K562 (cell line): Measurements from ENCODE around the gene SLC41A3. TPM values are rescaled to one million over a fixed set of nuclear protein-coding genes. Genes with fewer than 3 reads are reported as not detected.

Source experiments
- ATAC-seq: fragments of 200-7000 bp; cut with Tn5 transposase; 3 replicates; pipeline ENCODE4 v1.9.1; 2020; ENCODE audit warnings: moderate library complexity
- BruUV-seq: library from RNA; stranded (reverse); fragments of 400-500 nt; replicated peaks from 2 replicates; lab custom pipeline; 2021; lab: Mats Ljungman, UMichigan
- CTCF ChIA-PET: fragments of 300-600 bp; formaldehyde crosslinking; extraction: SDS; loops from one replicate; lab custom pipeline; 2021; ENCODE audit warnings: low intra/inter-chr PET ratio; lab: Yijun Ruan, JAX
- POLR2A ChIA-PET: fragments of 300-600, 350-650 bp; sonication (Branson Sonifier 250); formaldehyde crosslinking; extraction: SDS; loops from one replicate; lab custom pipeline; 2021; ENCODE audit warnings: antibody characterized with exemption, inconsistent platforms; lab: Yijun Ruan, JAX
- DNase-seq, 4 experiments: peaks; one replicate each; pipeline versions ENCODE4 v3.0.0 to v3.0.0-alpha.2; 2011 to 2018; ENCODE audit warnings: low spot score in 3 of 4, mixed read lengths in 3 of 4; ENCODE audit errors: extremely low read depth in 1 of 4
- FAIRE-seq: peaks from 2 replicates; lab custom pipeline; 2011; peaks lifted over from hg19 to GRCh38; lab: Jason Lieb, UNC
- H2AFZ ChIP-seq: 2 replicates; pipeline ENCODE4 v1.6.0; 2011; ENCODE audit warnings: low read depth, low read length, control low read depth, inconsistent platforms
- H3K27ac ChIP-seq: fragments of 200-600 bp; 3 replicates; pipeline ENCODE4 v1.8.0; 2011; ENCODE audit warnings: low read depth, mild to moderate bottlenecking, control low read depth, inconsistent platforms, low read length, moderate library complexity, mixed read lengths; ENCODE audit errors: extremely low read depth
- H3K27me3 ChIP-seq, 2 experiments: fragments of 300-600 bp in 1 of 2; 2 replicates in 1 of 2; 3 replicates in 1 of 2; pipeline versions ENCODE4 v1.6.0 to v1.8.0; 2011; ENCODE audit warnings: inconsistent platforms in 2 of 2, low read length in 2 of 2, mild to moderate bottlenecking in 1 of 2, mixed read lengths in 1 of 2, moderate library complexity in 1 of 2; ENCODE audit not compliant: control insufficient read depth in 2 of 2, insufficient read depth in 2 of 2
- H3K36me3 ChIP-seq: fragments of 300-600 bp; 3 replicates; pipeline ENCODE4 v1.8.0; 2011; ENCODE audit warnings: mild to moderate bottlenecking, low read length, inconsistent platforms; ENCODE audit not compliant: control insufficient read depth, insufficient read depth
- H3K4me1 ChIP-seq, 2 experiments: fragments of 200-600 bp in 1 of 2; replicated peaks in 1 of 2; 2 replicates in 1 of 2; 3 replicates in 1 of 2; pipeline versions ENCODE4 v1.5.1 to v1.8.0; 2011; ENCODE audit warnings: inconsistent platforms in 2 of 2, low read length in 2 of 2, mild to moderate bottlenecking in 1 of 2, mixed read lengths in 1 of 2, moderate library complexity in 1 of 2; ENCODE audit not compliant: control insufficient read depth in 2 of 2, insufficient read depth in 2 of 2
- H3K4me2 ChIP-seq: 2 replicates; pipeline ENCODE4 v1.6.1; 2011; ENCODE audit warnings: low read length, control low read depth, inconsistent platforms, mixed read lengths; ENCODE audit not compliant: insufficient read depth
- H3K4me3 ChIP-seq: fragments of 200-600 bp; sonication (generic), shearing (Covaris generic); 2 replicates; pipeline ENCODE4 v1.5.1; 2016; ENCODE audit warnings: control low read depth, inconsistent platforms
- H3K79me2 ChIP-seq: fragments of 200-600 bp; 3 replicates; pipeline ENCODE4 v1.8.0; 2011; ENCODE audit warnings: low read length, inconsistent platforms; ENCODE audit not compliant: control insufficient read depth, insufficient read depth
- H3K9ac ChIP-seq, 2 experiments: 2 replicates each; pipeline versions ENCODE4 v1.6.0 to v1.6.1; 2011; ENCODE audit warnings: low read depth in 2 of 2, low read length in 2 of 2, control low read depth in 1 of 2, inconsistent platforms in 1 of 2, mild to moderate bottlenecking in 1 of 2, mixed read lengths in 1 of 2; ENCODE audit not compliant: insufficient read depth in 1 of 2
- H3K9me1 ChIP-seq: one replicate; pipeline ENCODE4 v1.6.0; 2011; ENCODE audit warnings: inconsistent platforms, mild to moderate bottlenecking, low read length, moderate library complexity; ENCODE audit not compliant: control insufficient read depth, insufficient read depth
- H3K9me3 ChIP-seq: replicated peaks from 2 replicates; pipeline ENCODE4 v1.5.1; 2011; ENCODE audit warnings: low read depth, low read length, inconsistent platforms; ENCODE audit not compliant: control insufficient read depth, insufficient read depth
- H4K20me1 ChIP-seq: replicated peaks from 2 replicates; pipeline ENCODE4 v1.6.1; 2011; ENCODE audit warnings: low read length, inconsistent platforms, mixed read lengths; ENCODE audit not compliant: control insufficient read depth, insufficient read depth
- MIER1 ChIP-seq: fragments of 450-650 bp; IDR thresholded peaks from 2 replicates; pipeline ENCODE4 v1.6.1; 2016; ENCODE audit warnings: antibody characterized with exemption, mild to moderate bottlenecking, low read depth
- NELFE ChIP-seq: IDR thresholded peaks from 2 replicates; pipeline ENCODE4 v1.6.1; 2011; ENCODE audit warnings: mild to moderate bottlenecking; ENCODE audit not compliant: insufficient read depth, insufficient read length
- PTTG1 ChIP-seq: fragments of 450-650 bp; IDR thresholded peaks from 2 replicates; pipeline ENCODE4 v1.6.1; 2016; ENCODE audit warnings: low read depth, mild to moderate bottlenecking, missing genetic modification characterization, missing compliant biosample characterization
- RBM17 ChIP-seq: fragments of 200-400 bp; formaldehyde crosslinking; IDR thresholded peaks from 2 replicates; pipeline ENCODE4 v1.6.1; 2017; ENCODE audit warnings: low read depth, mild to moderate bottlenecking, low read length, borderline replicate concordance
- SIN3A ChIP-seq, 2 experiments: fragments of 150-350 bp in 1 of 2; IDR thresholded peaks; 2 replicates each; pipeline ENCODE4 v1.6.1; 2011 to 2016; ENCODE audit warnings: borderline replicate concordance in 2 of 2, low read depth in 2 of 2, low read length in 2 of 2, mild to moderate bottlenecking in 2 of 2, moderate library complexity in 2 of 2; ENCODE audit not compliant: control insufficient read depth in 1 of 2
- ZEB2 ChIP-seq: fragments of 450-650 bp; IDR thresholded peaks from 2 replicates; pipeline ENCODE4 v1.6.1; 2016
- ZNF695 ChIP-seq: fragments of 450-650 bp; formaldehyde crosslinking; IDR thresholded peaks from 2 replicates; pipeline ENCODE4 v1.4.0; 2020; ENCODE audit warnings: mild to moderate bottlenecking, moderate library complexity
- ZNF696 ChIP-seq: fragments of 250-450 bp; sonication (Bioruptor Pico); conservative IDR thresholded peaks from 2 replicates; pipeline ENCODE4 v1.4.0; 2020; ENCODE audit warnings: mild to moderate bottlenecking, moderate library complexity
- ZSCAN29 ChIP-seq: fragments of 450-650 bp; IDR thresholded peaks from 2 replicates; pipeline ENCODE4 v1.6.1; 2017
- WGBS: fragments of 100-300 bp; shearing (Covaris generic); methylation state at CpG from one replicate; pipeline ENCODE4 v1.1.6; 2016; ENCODE audit warnings: low coverage, mixed read lengths; ENCODE audit not compliant: insufficient coverage; ENCODE audit errors: missing lambda C conversion rate; 5-methylcytosine and 5-hydroxymethylcytosine counted together
- in situ Hi-C: fragments of 300-500 bp; cut with MboI; formaldehyde crosslinking; loops from 4 replicates; pipeline ENCODE4 v1.15.0; 2018; ENCODE audit warnings: inconsistent platforms, mixed read lengths
- intact Hi-C: fragments of 100-400 bp; cut with micrococcal nuclease; formaldehyde crosslinking; loops from 2 replicates; pipeline ENCODE4 v1.14.2; 2022
- polyA plus RNA-seq, 8 experiments: library from polyadenylated mRNA; depleted of rRNA in 4 of 8; stranded (reverse) in 5 of 8; unstranded in 3 of 8; fragments of >200 nt; fragmentation: Nextera tagmentation in 2 of 8; fragmentation: Illumina TruSeq in 1 of 8; extraction: Ambion mirVana in 2 of 8; extraction: Trizol in 1 of 8; gene quantifications; 2 replicates each; pipeline versions ENCODE4 v1.2.1 to v1.2.3, GENCODE V29; 2011 to 2014; ENCODE audit warnings: inconsistent platforms in 1 of 8, missing spikeins in 1 of 8
- total RNA-seq, 7 experiments: library from RNA; depleted of rRNA in 6 of 7; stranded (reverse); fragments of >200 nt in 6 of 7; fragmentation: Illumina TruSeq in 2 of 7; extraction: Trizol in 2 of 7; gene quantifications; 2 replicates each; pipeline versions ENCODE4 v1.2.1 to v1.2.3, GENCODE V29; 2011 to 2021; ENCODE audit warnings: low replicate concordance in 1 of 7
- TF ChIP-seq, protein P1 (sequence below): fragments of 250-450 bp; sonication (Bioruptor Pico); IDR thresholded peaks from 2 replicates; pipeline ENCODE4 v1.4.0; 2020; ENCODE audit warnings: mild to moderate bottlenecking
- TF ChIP-seq, protein P2 (sequence below): sonication (generic); formaldehyde crosslinking; IDR thresholded peaks from 2 replicates; pipeline ENCODE4 v1.8.0; 2022; ENCODE audit warnings: missing genetic modification reagents, mild to moderate bottlenecking, moderate library complexity, borderline replicate concordance
- TF ChIP-seq, protein P3 (sequence below): sonication (generic); formaldehyde crosslinking; IDR thresholded peaks from 2 replicates; pipeline ENCODE4 v1.8.1; 2023; ENCODE audit warnings: missing genetic modification reagents, mild to moderate bottlenecking, borderline replicate concordance
- TF ChIP-seq, protein P4 (sequence below): sonication (generic); formaldehyde crosslinking; IDR thresholded peaks from 2 replicates; pipeline ENCODE4 v1.8.1; 2023; ENCODE audit warnings: mild to moderate bottlenecking, missing genetic modification reagents

Gene SLC41A3
- total and polyA plus RNA-seq, 9 of the 15 experiments (the other 6 are each of a cell fraction or from before 2014, with no cell fraction given) = 4.1 to 20.7 (median 11.2) TPM

DNA sequence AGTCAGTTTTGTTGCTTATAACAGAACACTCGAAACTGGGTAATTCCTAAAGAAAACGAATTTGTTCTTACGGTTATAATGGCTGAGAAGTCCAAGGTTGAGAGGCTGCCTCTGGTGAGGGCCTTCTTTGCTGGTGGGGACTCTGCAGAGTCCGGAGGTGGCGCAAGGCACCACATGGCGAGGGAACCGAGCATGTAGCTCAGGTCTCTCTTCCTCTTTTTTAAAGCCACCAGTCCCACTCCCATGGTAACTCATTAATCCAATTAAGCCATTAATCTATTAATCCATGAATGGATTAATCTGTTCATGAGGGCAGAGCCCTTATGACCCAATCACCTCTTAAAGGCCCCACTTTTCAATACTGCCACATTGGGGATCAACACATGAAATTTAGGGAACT, 64.9 kb downstream of the SLC41A3 start:
- no peaks in the 10 kb centered on the region for H3K9me1 ChIP-seq
- TF ChIP-seq ZNF696 = no peak
- TF ChIP-seq SIN3A (IDR thresholded peaks at IDR 0.05; ENCODE audit: borderline replicate concordance in 2 of 2, control insufficient read depth in 1 of 2, low read depth in 2 of 2, low read length in 2 of 2) = no peak
- no peak for TF ChIP-seq MIER1
- no peak for TF ChIP-seq ZSCAN29
- TF ChIP-seq, protein P1, sequence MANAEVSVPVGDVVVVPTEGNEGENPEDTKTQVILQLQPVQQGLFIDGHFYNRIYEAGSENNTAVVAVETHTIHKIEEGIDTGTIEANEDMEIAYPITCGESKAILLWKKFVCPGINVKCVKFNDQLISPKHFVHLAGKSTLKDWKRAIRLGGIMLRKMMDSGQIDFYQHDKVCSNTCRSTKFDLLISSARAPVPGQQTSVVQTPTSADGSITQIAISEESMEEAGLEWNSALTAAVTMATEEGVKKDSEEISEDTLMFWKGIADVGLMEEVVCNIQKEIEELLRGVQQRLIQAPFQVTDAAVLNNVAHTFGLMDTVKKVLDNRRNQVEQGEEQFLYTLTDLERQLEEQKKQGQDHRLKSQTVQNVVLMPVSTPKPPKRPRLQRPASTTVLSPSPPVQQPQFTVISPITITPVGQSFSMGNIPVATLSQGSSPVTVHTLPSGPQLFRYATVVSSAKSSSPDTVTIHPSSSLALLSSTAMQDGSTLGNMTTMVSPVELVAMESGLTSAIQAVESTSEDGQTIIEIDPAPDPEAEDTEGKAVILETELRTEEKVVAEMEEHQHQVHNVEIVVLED (CRISPR knock-in tag) = no peak
- no peak for TF ChIP-seq RBM17
- TF ChIP-seq, protein P2, sequence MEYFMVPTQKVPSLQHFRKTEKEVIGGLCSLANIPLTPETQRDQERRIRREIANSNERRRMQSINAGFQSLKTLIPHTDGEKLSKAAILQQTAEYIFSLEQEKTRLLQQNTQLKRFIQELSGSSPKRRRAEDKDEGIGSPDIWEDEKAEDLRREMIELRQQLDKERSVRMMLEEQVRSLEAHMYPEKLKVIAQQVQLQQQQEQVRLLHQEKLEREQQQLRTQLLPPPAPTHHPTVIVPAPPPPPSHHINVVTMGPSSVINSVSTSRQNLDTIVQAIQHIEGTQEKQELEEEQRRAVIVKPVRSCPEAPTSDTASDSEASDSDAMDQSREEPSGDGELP (CRISPR knock-in tag) = no peak
- TF ChIP-seq, protein P3, sequence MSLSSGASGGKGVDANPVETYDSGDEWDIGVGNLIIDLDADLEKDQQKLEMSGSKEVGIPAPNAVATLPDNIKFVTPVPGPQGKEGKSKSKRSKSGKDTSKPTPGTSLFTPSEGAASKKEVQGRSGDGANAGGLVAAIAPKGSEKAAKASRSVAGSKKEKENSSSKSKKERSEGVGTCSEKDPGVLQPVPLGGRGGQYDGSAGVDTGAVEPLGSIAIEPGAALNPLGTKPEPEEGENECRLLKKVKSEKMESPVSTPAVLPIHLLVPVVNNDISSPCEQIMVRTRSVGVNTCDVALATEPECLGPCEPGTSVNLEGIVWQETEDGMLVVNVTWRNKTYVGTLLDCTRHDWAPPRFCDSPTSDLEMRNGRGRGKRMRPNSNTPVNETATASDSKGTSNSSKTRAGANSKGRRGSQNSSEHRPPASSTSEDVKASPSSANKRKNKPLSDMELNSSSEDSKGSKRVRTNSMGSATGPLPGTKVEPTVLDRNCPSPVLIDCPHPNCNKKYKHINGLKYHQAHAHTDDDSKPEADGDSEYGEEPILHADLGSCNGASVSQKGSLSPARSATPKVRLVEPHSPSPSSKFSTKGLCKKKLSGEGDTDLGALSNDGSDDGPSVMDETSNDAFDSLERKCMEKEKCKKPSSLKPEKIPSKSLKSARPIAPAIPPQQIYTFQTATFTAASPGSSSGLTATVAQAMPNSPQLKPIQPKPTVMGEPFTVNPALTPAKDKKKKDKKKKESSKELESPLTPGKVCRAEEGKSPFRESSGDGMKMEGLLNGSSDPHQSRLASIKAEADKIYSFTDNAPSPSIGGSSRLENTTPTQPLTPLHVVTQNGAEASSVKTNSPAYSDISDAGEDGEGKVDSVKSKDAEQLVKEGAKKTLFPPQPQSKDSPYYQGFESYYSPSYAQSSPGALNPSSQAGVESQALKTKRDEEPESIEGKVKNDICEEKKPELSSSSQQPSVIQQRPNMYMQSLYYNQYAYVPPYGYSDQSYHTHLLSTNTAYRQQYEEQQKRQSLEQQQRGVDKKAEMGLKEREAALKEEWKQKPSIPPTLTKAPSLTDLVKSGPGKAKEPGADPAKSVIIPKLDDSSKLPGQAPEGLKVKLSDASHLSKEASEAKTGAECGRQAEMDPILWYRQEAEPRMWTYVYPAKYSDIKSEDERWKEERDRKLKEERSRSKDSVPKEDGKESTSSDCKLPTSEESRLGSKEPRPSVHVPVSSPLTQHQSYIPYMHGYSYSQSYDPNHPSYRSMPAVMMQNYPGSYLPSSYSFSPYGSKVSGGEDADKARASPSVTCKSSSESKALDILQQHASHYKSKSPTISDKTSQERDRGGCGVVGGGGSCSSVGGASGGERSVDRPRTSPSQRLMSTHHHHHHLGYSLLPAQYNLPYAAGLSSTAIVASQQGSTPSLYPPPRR (CRISPR knock-in tag) = no peak
- TF ChIP-seq PTTG1 (tag) = no peak
- TF ChIP-seq, protein P4, sequence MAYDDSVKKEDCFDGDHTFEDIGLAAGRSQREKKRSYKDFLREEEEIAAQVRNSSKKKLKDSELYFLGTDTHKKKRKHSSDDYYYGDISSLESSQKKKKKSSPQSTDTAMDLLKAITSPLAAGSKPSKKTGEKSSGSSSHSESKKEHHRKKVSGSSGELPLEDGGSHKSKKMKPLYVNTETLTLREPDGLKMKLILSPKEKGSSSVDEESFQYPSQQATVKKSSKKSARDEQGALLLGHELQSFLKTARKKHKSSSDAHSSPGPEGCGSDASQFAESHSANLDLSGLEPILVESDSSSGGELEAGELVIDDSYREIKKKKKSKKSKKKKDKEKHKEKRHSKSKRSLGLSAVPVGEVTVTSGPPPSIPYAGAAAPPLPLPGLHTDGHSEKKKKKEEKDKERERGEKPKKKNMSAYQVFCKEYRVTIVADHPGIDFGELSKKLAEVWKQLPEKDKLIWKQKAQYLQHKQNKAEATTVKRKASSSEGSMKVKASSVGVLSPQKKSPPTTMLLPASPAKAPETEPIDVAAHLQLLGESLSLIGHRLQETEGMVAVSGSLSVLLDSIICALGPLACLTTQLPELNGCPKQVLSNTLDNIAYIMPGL (CRISPR knock-in tag) = no peak
- no peak for TF ChIP-seq NELFE
- TF ChIP-seq ZNF695 (CRISPR knock-in tag) = no peak
- TF ChIP-seq ZEB2 = no peak

More for the DNA sequence above, 64.9 kb downstream of the SLC41A3 start:
- ATAC-seq = no peak
- no peaks in the 10 kb centered on the region for H3K9me3 ChIP-seq
- no peaks in the 10 kb centered on the region for H3K27me3 ChIP-seq
- CTCF ChIA-PET = no interaction called here
- no peak for FAIRE-seq
- POLR2A ChIA-PET = interaction anchor here (0.7 kb wide), 1 partner anchor 583 kb away, joined by 3 read pairs; no protein-coding TSS in a partner anchor
- intact Hi-C loops = no loop called here
- H3K27ac ChIP-seq = no peak overlapping the region
- H4K20me1 ChIP-seq = no peaks in the 10 kb centered on the region
- no peaks in the 10 kb centered on the region for H3K4me1 ChIP-seq
- no peak for DNase-seq
- 50% methylated on average over 4 of the region's 7 CpGs for WGBS
- H3K36me3 ChIP-seq = no peaks in the 10 kb centered on the region
- no peak overlapping the region for H3K9ac ChIP-seq
- H3K4me3 ChIP-seq = no peak overlapping the region
- no peak overlapping the region for H2AFZ ChIP-seq
- BruUV-seq = no TSS peak
- no peak overlapping the region for H3K4me2 ChIP-seq
- in situ Hi-C loops = no loop called here
- no peaks in the 10 kb centered on the region for H3K79me2 ChIP-seq
